Activated B cell treated with CpG ODN at 0.5 μM for 24 hours (primary cell): ENCODE results near the gene INPP4B. TPM values are rescaled to one million over a fixed set of nuclear protein-coding genes. Genes with fewer than 3 reads are reported as not detected.

Experiments used
- ATAC-seq: fragments of 200-7000 bp; cut with Tn5 transposase; one replicate; pipeline ENCODE4 v1.10.0; 2021; ENCODE audit warnings: low read depth, mild to moderate bottlenecking, moderate library complexity
- CTCF ChIA-PET: fragments of 350-600 bp; sonication (Branson Sonifier 250); formaldehyde crosslinking; loops from one replicate; lab custom pipeline; 2021; ENCODE audit warnings: antibody characterized with exemption; lab: Charles Lee
- POLR2A ChIA-PET: fragments of 350-600 bp; sonication (Branson Sonifier 250); formaldehyde crosslinking; loops from one replicate; lab custom pipeline; 2021; ENCODE audit warnings: antibody characterized with exemption; lab: Charles Lee
- DNase-seq: peaks from one replicate; pipeline ENCODE4 v3.0.0; 2022
- H3K27ac Mint-ChIP-seq: one replicate; pipeline ENCODE4 v1.8.0; 2020; ENCODE audit warnings: mixed read lengths
- H3K27me3 Mint-ChIP-seq: one replicate; pipeline ENCODE4 v1.8.0; 2021; ENCODE audit warnings: mixed read lengths
- H3K36me3 Mint-ChIP-seq: one replicate; pipeline ENCODE4 v1.8.0; 2021; ENCODE audit warnings: low read depth, mixed read lengths
- H3K4me1 Mint-ChIP-seq: one replicate; pipeline ENCODE4 v1.8.0; 2021; ENCODE audit warnings: mixed read lengths
- H3K4me3 Mint-ChIP-seq: one replicate; pipeline ENCODE4 v1.8.0; 2020; ENCODE audit warnings: mild to moderate bottlenecking, mixed read lengths
- H3K9me3 Mint-ChIP-seq: one replicate; pipeline ENCODE4 v1.8.0; 2020; ENCODE audit warnings: mixed read lengths
- CTCF ChIP-seq: fragments of 200-600 bp; IDR thresholded peaks from one replicate; pipeline ENCODE4 v1.8.0; 2022; ENCODE audit warnings: antibody characterized with exemption, mild to moderate bottlenecking
- intact Hi-C: fragments of 100-400 bp; cut with micrococcal nuclease; formaldehyde crosslinking; loops from one replicate; pipeline ENCODE4 v1.15.1; 2024
- total RNA-seq: library from RNA; stranded (reverse); gene quantifications from 2 replicates; pipeline ENCODE4 v1.2.3, GENCODE V29; 2022

Gene INPP4B
- total RNA-seq, 1 donor from 2014 or later, result 0.11 TPM

GRCh38 chr4:142443469-142443868 lies 402.6 kb downstream of the INPP4B start:
- ATAC-seq (no peak), DNase-seq (no peak)
- no peaks in the 10 kb centered on the region for H3K4me1 Mint-ChIP-seq
- ChIA-PET POLR2A (no interaction called here), CTCF (no interaction called here)
- no peaks in the 10 kb centered on the region for H3K36me3 Mint-ChIP-seq
- TF ChIP-seq CTCF, result no peak
- H3K27ac Mint-ChIP-seq, result no peak overlapping the region
- no peaks in the 10 kb centered on the region for H3K27me3 Mint-ChIP-seq
- H3K9me3 Mint-ChIP-seq, result no peaks in the 10 kb centered on the region
- H3K4me3 Mint-ChIP-seq, result no peak overlapping the region
- intact Hi-C loops, result no loop called here

GRCh38 chr4:142440093-142440492 lies 406.0 kb downstream of the INPP4B start:
- no peak for TF ChIP-seq CTCF
- ATAC-seq, result no peak

GRCh38 chr4:142435599-142436235 lies 410.4 kb downstream of the INPP4B start:
- DNase-seq, result no peak
- Mint-ChIP-seq H3K27ac (no peak overlapping the region), H3K36me3 (no peaks in the 10 kb centered on the region), H3K4me3 (no peak overlapping the region), H3K4me1 (no peaks in the 10 kb centered on the region), H3K9me3 (peaks cover 14% of the 10 kb centered on the region), H3K27me3 (no peaks in the 10 kb centered on the region)
- ChIA-PET CTCF (no interaction called here), POLR2A (no interaction called here)
- no peak for TF ChIP-seq CTCF
- no peak for ATAC-seq
- intact Hi-C loops, result no loop called here

More at GRCh38 chr4:142440093-142440492, 406.0 kb downstream of the INPP4B start:
- Mint-ChIP-seq H3K9me3 (peaks cover 10% of the 10 kb centered on the region), H3K27ac (no peak overlapping the region), H3K4me1 (no peaks in the 10 kb centered on the region), H3K27me3 (no peaks in the 10 kb centered on the region), H3K36me3 (no peaks in the 10 kb centered on the region), H3K4me3 (no peak overlapping the region)
- POLR2A ChIA-PET, result no interaction called here
- CTCF ChIA-PET, result no interaction called here
- no peak for DNase-seq
- intact Hi-C loops, result no loop called here

GRCh38 chr4:142434519-142435224 lies 411.4 kb downstream of the INPP4B start:
- ChIA-PET POLR2A (no interaction called here), CTCF (no interaction called here)
- Mint-ChIP-seq H3K27ac (no peak overlapping the region), H3K4me1 (no peaks in the 10 kb centered on the region), H3K27me3 (no peaks in the 10 kb centered on the region), H3K4me3 (no peak overlapping the region), H3K36me3 (no peaks in the 10 kb centered on the region), H3K9me3 (peaks cover 14% of the 10 kb centered on the region)
- no peak for TF ChIP-seq CTCF
- intact Hi-C loops, result no loop called here
- ATAC-seq (no peak), DNase-seq (no peak)

- TF ChIP-seq CTCF, result no peak
- Mint-ChIP-seq H3K27ac (no peak overlapping the region), H3K4me1 (no peaks in the 10 kb centered on the region), H3K4me3 (no peak overlapping the region), H3K27me3 (no peaks in the 10 kb centered on the region), H3K9me3 (no peaks in the 10 kb centered on the region), H3K36me3 (no peaks in the 10 kb centered on the region)
- ChIA-PET CTCF (no interaction called here), POLR2A (no interaction called here)
- no peak for ATAC-seq
- DNase-seq, result no peak
- intact Hi-C loops, result no loop called here
Observed at GRCh38 chr4:142428715-142429114, 417.4 kb downstream of the INPP4B start.
